NCI-H774 (cell line): ENCODE measurements around the gene PARP8.

Experiments
- DNase-seq: peaks from one replicate; lab custom pipeline; 2025; lab: John Stamatoyannopoulos, UW

PARP8 gene

GRCh38 chr5:50846261-50846660 lies 179.8 kb downstream of the PARP8 start:
- DNase-seq: no peak

DNA sequence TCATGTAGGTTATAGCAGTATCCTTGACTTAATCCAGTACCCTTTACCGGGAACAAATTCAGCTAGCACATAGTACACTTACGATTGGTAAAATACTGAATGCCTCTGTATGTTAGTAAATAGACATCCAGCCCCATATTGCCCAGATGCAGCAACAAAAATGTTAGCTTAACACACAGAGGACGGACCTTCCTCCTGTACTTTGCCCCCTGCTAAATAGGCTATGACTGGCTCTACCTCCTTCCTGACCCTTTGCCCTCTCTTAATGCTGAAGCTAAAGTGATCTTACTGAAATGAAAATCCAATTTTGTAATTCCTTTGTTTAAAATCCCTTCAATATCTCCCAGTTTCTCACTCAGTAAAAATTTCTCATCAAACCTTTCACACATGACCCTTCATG lies 183.1 kb downstream of the PARP8 start:
- DNase-seq: no peak

DNA sequence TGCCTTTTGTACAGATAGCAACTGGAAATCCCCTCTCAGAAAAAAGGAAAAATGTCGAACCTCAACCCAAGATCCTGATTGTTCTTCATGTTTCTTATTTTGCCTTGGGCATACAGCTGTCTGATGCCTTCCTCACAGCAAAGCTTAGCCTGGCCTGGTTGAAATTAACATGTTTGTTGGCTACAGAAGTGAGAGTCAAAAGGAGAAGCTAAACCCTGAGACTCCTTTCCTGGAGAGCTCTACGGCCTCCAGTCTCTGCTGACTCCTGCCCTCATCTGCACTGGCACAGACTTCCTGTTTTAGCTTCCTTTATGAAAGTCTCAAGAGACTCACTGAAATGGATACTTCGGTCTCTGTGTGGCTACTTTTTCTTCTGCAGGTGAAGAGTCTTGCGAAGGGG lies 186.7 kb downstream of the PARP8 start:
- no peak for DNase-seq

DNA sequence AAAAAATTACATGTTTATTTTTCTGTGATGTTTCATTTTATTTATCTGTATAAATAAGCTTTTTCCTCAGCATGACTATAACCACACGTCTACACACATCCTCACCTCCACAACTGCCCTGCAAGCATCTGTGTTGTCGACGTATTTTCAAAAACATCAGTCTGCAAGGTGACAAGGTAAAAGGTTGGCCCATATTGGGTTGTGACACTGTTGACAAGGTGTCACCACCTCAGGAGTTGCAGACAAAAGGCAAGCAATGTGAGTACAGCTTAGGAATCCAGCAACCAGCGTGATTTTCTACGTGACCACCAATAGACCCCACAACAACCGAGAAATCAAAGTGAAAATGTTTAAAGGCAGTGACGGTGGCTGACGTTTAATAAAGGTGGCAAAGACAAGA lies 187.6 kb downstream of the PARP8 start:
- no peak for DNase-seq

DNA sequence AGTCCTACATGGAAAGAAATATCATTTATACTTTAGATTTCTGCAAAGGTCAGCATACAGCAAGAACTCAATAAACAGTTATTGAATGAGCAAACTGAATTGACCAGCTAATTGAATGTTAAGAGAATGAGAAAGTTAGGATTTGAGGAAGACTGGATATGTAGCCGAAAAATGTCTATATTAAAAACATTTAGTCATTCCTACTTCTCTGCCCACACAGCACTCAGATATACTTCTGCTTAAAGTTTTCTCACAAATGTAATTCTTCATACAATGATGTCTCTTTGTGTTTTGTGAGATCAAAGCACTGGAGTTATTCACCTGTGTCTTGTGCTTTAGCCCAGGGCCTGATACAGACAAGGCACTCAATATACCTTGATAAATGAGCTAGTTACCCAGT lies 188.6 kb downstream of the PARP8 start:
- DNase-seq: no peak

- DNase-seq: no peak
These were observed 190.1 kb downstream of the PARP8 start for GRCh38 chr5:50856401-50857119.

- no peak for DNase-seq
These were observed 197.2 kb downstream of the PARP8 start for GRCh38 chr5:50863534-50864170.

GRCh38 chr5:50864466-50864865 lies 198.0 kb downstream of the PARP8 start:
- DNase-seq: no peak

- no peak for DNase-seq
These were observed 200.0 kb downstream of the PARP8 start for GRCh38 chr5:50866415-50866814.

DNA sequence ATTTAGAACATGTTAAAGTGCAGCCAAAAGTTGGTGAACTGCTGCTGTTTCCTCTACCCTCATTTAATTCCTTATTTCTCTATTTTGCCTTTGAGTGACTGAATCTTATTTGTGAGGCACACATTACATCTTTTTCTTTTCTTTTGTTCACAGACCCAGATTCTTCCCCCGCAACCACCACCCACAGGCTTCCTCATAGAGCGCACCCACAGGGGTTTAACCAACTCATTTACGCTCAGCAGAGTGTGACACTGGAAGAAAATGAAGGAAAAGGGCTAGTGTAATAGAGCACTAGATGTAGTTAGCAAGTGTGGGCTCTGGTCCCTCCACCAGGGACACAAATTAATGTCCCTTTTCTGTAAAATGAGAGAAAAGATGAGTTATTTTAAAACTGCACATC lies 200.7 kb downstream of the PARP8 start:
- DNase-seq: no peak

DNA sequence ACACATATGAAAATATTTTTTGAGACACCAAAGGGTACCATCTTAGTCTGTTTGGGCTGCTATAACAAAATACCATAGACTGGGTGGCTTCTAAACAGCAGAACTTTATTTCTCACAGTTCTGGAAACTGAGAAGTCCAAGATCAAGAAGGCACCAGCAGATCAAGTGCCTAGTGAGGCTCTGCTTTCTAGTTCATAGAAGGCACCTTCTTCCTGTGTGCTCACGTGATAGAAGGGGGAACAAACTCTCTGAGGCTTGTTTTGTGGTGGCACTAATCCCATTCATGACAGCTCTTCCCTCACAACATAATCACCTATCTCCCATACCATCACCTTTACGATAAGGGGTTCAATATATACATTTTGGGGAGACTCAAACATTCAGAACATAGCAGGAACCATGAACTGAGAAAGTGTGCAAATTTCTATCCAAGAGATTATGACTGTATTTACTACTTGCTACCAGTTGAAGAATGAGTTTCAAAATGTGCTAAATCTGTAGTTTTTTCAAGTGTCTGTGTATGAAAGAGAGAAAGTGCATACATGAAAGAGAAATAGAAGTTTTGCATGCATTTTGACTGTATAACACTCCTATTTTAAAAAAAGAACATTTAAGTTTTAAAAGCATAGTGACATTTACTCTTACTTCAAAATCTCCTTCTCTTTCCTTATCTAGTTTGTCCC lies 207.3 kb downstream of the PARP8 start:
- no peak for DNase-seq

DNA sequence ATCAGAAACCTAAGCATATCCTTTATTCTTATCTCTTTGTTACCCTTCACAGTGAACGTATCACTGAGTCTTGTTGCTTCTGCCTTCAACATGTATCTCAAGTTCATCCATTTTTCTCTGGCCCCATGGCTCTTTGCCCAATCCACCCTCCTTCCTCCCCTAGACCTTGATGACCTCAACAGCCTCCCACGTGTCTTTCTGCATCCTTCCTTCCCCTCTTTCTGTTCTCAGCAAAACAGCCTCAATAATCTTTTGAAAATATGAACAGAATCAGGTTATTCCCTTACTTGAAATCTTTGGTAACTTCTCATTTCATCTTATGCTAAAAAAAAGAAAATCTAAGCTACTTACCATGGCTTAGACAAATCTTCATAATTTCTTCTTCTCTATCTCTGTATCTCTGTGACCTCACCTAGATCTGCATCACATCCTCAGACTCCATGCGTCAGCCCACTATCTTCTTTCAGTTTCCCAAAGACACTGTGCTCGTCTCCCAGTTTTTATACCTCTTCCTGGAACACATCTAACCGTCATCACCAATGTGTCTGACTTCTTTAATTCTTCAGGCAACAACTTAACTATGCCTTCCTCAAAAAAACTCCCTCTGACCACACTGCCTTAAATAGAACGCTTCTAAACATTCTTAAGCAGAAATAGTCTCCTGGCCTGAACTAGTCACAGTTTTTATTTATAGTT lies 208.0 kb downstream of the PARP8 start:
- DNase-seq: no peak

GRCh38 chr5:50875002-50875344 lies 208.5 kb downstream of the PARP8 start:
- DNase-seq: no peak

- DNase-seq: no peak
These were observed 212.0 kb downstream of the PARP8 start for GRCh38 chr5:50878470-50878869.

DNA sequence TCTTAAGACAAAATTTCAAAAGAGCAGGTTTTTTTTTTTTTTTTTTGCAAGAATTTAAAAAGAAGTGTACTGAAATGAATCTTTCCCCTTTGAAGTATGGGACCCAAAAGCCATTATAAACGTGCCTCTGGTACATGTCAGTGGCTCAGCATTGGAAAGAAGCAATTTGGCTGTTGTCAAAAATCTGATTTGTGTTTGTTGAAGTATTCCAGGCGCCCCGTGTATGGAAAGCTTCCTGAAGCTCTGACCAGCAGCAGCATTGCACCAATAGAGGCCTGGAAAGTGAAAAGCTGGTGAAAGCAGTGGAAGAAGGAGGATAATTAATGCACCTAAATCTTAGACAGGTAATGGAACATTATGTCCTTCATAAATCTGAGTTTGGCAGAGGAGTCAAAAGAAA lies 215.0 kb downstream of the PARP8 start:
- DNase-seq: no peak

- no peak for DNase-seq
These were observed 220.4 kb downstream of the PARP8 start for GRCh38 chr5:50886657-50887345.

DNA sequence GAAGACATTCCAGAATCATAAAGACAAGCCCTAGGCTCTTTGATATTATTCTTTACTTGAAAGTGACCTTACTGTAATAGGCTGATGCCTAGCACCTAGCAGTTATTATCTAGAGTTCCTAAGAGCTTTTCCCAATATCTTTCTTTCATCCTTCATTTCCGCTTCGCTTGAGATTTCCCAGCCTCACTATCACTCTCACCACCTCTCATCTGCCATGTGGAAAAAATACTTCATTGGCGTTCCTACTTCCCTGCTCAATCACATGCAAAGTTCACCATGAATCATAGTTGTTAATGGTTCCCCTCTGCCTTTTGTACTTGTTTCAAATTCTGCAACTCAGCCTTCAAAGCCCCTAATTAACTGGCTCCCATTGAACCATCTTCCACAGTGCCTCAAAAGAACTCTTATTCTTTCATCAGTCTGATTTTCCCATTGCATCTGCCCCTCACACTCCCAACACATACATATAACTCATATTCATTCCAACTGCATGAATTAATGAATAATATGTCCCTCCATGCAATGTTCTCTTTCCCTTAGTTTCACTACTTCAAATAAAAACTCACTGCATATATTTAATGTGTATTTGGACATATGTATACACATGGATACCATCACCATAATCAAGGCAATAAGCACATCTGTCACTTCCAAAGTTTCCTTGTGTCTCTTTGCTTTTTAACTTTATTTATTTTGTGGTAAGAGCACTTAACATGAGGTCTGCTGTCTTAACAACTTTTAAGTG lies 221.6 kb downstream of the PARP8 start:
- DNase-seq: no peak

DNA sequence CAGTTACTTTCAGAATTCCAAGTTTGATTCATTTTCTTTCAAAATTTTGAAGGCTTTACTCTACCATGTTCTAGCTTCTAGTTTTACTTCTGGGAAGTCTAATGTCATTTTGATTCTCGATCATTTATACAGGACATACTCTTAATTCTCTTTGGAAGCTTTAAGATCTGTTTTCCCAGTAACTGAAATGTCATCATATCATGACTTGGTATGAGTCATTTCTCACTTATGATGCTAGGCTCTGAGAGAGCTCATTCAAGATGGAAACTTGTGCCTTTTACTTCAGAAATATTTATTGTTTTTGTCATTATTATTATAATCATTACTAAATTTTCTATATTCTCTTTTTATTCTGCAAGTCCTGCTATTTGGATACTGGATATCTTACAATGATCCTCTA lies 222.3 kb downstream of the PARP8 start:
- DNase-seq: no peak

DNA sequence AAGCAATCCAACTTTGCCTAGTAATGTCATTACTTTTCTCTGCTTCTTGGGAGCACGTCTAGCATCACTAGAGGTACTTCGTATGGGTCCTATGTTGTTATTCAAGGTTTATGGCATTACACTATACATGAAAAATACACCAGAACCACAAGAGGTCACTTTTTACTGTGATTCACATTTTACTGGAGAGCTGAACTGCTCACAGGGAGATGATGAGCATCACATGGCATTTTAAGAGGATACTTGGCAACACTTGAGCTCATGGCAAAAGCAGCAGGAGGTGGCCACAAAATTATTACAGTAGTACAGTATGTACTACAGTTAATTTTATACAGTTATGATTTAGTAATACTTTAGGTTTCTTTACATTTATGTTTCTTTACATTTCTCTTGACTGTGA lies 223.4 kb downstream of the PARP8 start:
- DNase-seq: no peak
